Measurements from ENCODE around the gene SMIM8.

- TF ChIP-seq POLR2A (IDR thresholded peaks at IDR 0.05; ENCODE audit: low read length) (no peak), GATA1 (IDR thresholded peaks at IDR 0.05; ENCODE audit: low read depth, low read length) (no peak)
Observed at GRCh38 chr6:87291883-87292282, 30.5 kb upstream of the SMIM8 start.

Data from erythroblast (primary cell).